GM23338 (cell line): Measurements from ENCODE around the gene PCDHGA1. TPM values are rescaled to one million over a fixed set of nuclear protein-coding genes. Genes with fewer than 3 reads are reported as not detected.

Experiments used
- ATAC-seq: fragments of 200-7000 bp; cut with Tn5 transposase; 3 replicates; pipeline ENCODE4 v1.9.1; 2020
- DNase-seq: peaks from one replicate; pipeline ENCODE4 v3.0.0-alpha.2; 2015; ENCODE audit warnings: low spot score
- H2AFZ ChIP-seq: fragments of 200-600 bp; sonication (generic); 2 replicates; pipeline ENCODE4 v1.8.0; 2016; ENCODE audit warnings: antibody characterized with exemption, mild to moderate bottlenecking, moderate library complexity
- H3F3A ChIP-seq: fragments of 200-600 bp; sonication (generic); replicated peaks from 2 replicates; pipeline ENCODE4 v1.8.0; 2017; ENCODE audit warnings: antibody characterized with exemption, mixed run types, low read depth
- H3K27ac ChIP-seq: fragments of 200-600 bp; sonication (generic); 2 replicates; pipeline ENCODE4 v1.6.1; 2016; ENCODE audit warnings: low read depth
- H3K27me3 ChIP-seq: fragments of 200-600 bp; sonication (generic); 2 replicates; pipeline ENCODE4 v1.8.0; 2016; ENCODE audit warnings: mild to moderate bottlenecking, mixed run types, moderate library complexity; ENCODE audit not compliant: insufficient read depth
- H3K36me3 ChIP-seq: fragments of 200-600 bp; sonication (generic); 2 replicates; pipeline ENCODE4 v1.8.0; 2016; ENCODE audit warnings: mild to moderate bottlenecking; ENCODE audit not compliant: insufficient read depth
- H3K4me1 ChIP-seq: fragments of 200-600 bp; sonication (generic); 2 replicates; pipeline ENCODE4 v1.8.0; 2016; ENCODE audit warnings: mild to moderate bottlenecking, moderate library complexity; ENCODE audit not compliant: insufficient read depth
- H3K4me2 ChIP-seq: fragments of 200-600 bp; sonication (generic); 2 replicates; pipeline ENCODE4 v1.7.1; 2017; ENCODE audit warnings: mixed run types
- H3K4me3 ChIP-seq: fragments of 200-600 bp; sonication (generic); 2 replicates; pipeline ENCODE4 v1.6.1; 2016; ENCODE audit warnings: mixed run types
- H3K79me2 ChIP-seq: fragments of 200-600 bp; sonication (generic); replicated peaks from 2 replicates; pipeline ENCODE4 v1.8.0; 2017; ENCODE audit warnings: mild to moderate bottlenecking; ENCODE audit not compliant: insufficient read depth
- H3K9me2 ChIP-seq: fragments of 200-600 bp; sonication (generic); 2 replicates; pipeline ENCODE4 v1.8.0; 2017; ENCODE audit not compliant: insufficient read depth
- H4K20me1 ChIP-seq: fragments of 200-600 bp; sonication (generic); replicated peaks from 2 replicates; pipeline ENCODE4 v1.8.0; 2017; ENCODE audit warnings: mild to moderate bottlenecking; ENCODE audit not compliant: insufficient read depth
- H3K27ac Mint-ChIP-seq: 2 replicates; pipeline ENCODE4 v1.8.0; 2020; ENCODE audit warnings: inconsistent platforms, mild to moderate bottlenecking, moderate library complexity, mixed read lengths
- H3K27me3 Mint-ChIP-seq: 3 replicates; pipeline ENCODE4 v1.8.0; 2022; ENCODE audit warnings: low read depth, mild to moderate bottlenecking, moderate library complexity, mixed read lengths, inconsistent platforms; ENCODE audit not compliant: insufficient read depth, poor library complexity
- H3K36me3 Mint-ChIP-seq: 3 replicates; pipeline ENCODE4 v1.8.0; 2021; ENCODE audit warnings: low read depth, mild to moderate bottlenecking, inconsistent platforms, moderate library complexity, mixed read lengths
- H3K4me1 Mint-ChIP-seq: 3 replicates; pipeline ENCODE4 v1.8.0; 2020; ENCODE audit warnings: mild to moderate bottlenecking, inconsistent platforms, mixed read lengths
- H3K4me3 Mint-ChIP-seq: 3 replicates; pipeline ENCODE4 v1.8.0; 2021; ENCODE audit warnings: moderate library complexity, mild to moderate bottlenecking, inconsistent platforms, mixed read lengths
- H3K9me3 Mint-ChIP-seq: 3 replicates; pipeline ENCODE4 v1.8.0; 2020; ENCODE audit warnings: moderate library complexity, mild to moderate bottlenecking, inconsistent platforms, mixed read lengths
- EZH2 ChIP-seq: fragments of 200-600 bp; sonication (generic); IDR thresholded peaks from one replicate; pipeline ENCODE4 v1.8.0; 2017; ENCODE audit warnings: antibody characterized with exemption, mild to moderate bottlenecking, low read depth; ENCODE audit not compliant: unreplicated experiment
- EZH2phosphoT487 ChIP-seq: fragments of 200-600 bp; sonication (generic); IDR thresholded peaks from one replicate; pipeline ENCODE4 v1.8.1; 2018; ENCODE audit warnings: antibody characterized with exemption; ENCODE audit not compliant: unreplicated experiment
- STAT1 ChIP-seq: IDR thresholded peaks from one replicate; pipeline ENCODE4 v1.6.1; 2016; ENCODE audit warnings: antibody characterized with exemption; ENCODE audit not compliant: unreplicated experiment
- polyA plus RNA-seq: library from polyadenylated mRNA; unstranded; fragments of >200 nt; fragmentation: Nextera tagmentation; extraction: Ambion mirVana; gene quantifications from 2 replicates; pipeline ENCODE4 v1.2.1, GENCODE V29; 2016
- total RNA-seq: library from RNA; depleted of rRNA; stranded (reverse); fragments of >200 nt; shearing (Covaris generic); gene quantifications from 2 replicates; pipeline ENCODE4 v1.2.3, GENCODE V29; 2014
- TF ChIP-seq, protein P1 (sequence below), 2 experiments: fragments of 200-600 bp in 1 of 2; sonication (generic) in 1 of 2; conservative IDR thresholded peaks; 2 replicates each; pipeline versions ENCODE4 v1.5.1 to v1.6.1; 2016 to 2017; ENCODE audit warnings: antibody characterized with exemption in 2 of 2, low read depth in 2 of 2, mild to moderate bottlenecking in 2 of 2, moderate library complexity in 1 of 2
- TF ChIP-seq, protein P2 (sequence below): fragments of 250-450 bp; sonication (Bioruptor Pico); IDR thresholded peaks from 2 replicates; pipeline ENCODE4 v1.5.0; 2020; ENCODE audit warnings: mild to moderate bottlenecking, moderate library complexity

PCDHGA1 gene
- total and polyA plus RNA-seq, 2 experiments from 2014 or later: 0.39 to 1.7 TPM

DNA sequence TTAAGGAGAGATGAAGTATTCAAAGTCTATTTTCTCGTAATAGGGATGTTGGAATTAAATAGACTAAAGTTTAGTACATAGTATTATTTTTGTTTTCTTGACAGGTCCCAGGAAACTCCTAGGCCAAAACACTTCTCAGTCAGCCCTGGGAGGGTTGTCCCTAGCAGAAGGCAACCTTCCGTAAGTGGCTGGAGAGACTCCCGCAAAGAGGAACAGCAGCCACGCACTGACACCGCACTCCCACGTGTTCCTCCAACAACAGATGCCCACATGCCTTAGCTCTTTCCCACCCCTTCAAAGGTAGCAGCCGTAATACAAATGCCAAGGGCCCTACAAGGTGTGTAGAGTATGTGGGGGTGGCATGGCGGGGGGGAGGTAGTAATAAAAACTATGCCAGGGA lies 187.0 kb downstream of the PCDHGA1 start:
- Histone ChIP-seq H3K4me2 (no peak overlapping the region), H3K36me3 (peaks cover 22% of the 10 kb centered on the region), H3K4me3 (no peak overlapping the region), H3F3A (no peaks in the 10 kb centered on the region), H3K9me2 (no peaks in the 10 kb centered on the region), H3K4me1 (peaks cover 9% of the 10 kb centered on the region), H2AFZ (no peak overlapping the region), H4K20me1 (peaks cover 4% of the 10 kb centered on the region), H3K27me3 (0 out of 2 replicates have a peak, but pooled peaks cover 4% of the 10 kb centered on the region), H3K27ac (no peak overlapping the region), H3K79me2 (no peaks in the 10 kb centered on the region)
- H3K4me3 Mint-ChIP-seq: no peak overlapping the region
- H3K4me1 Mint-ChIP-seq: peaks cover 26% of the 10 kb centered on the region
- peaks cover 57% of the 10 kb centered on the region for H3K36me3 Mint-ChIP-seq
- peaks cover 20% of the 10 kb centered on the region for H3K27me3 Mint-ChIP-seq
- no peak for TF ChIP-seq STAT1
- no peak for TF ChIP-seq EZH2
- TF ChIP-seq, protein P1, sequence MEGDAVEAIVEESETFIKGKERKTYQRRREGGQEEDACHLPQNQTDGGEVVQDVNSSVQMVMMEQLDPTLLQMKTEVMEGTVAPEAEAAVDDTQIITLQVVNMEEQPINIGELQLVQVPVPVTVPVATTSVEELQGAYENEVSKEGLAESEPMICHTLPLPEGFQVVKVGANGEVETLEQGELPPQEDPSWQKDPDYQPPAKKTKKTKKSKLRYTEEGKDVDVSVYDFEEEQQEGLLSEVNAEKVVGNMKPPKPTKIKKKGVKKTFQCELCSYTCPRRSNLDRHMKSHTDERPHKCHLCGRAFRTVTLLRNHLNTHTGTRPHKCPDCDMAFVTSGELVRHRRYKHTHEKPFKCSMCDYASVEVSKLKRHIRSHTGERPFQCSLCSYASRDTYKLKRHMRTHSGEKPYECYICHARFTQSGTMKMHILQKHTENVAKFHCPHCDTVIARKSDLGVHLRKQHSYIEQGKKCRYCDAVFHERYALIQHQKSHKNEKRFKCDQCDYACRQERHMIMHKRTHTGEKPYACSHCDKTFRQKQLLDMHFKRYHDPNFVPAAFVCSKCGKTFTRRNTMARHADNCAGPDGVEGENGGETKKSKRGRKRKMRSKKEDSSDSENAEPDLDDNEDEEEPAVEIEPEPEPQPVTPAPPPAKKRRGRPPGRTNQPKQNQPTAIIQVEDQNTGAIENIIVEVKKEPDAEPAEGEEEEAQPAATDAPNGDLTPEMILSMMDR (conservative IDR thresholded peaks at IDR 0.05; ENCODE audit: low read depth in 2 of 2): no peak
- TF ChIP-seq, protein P2, sequence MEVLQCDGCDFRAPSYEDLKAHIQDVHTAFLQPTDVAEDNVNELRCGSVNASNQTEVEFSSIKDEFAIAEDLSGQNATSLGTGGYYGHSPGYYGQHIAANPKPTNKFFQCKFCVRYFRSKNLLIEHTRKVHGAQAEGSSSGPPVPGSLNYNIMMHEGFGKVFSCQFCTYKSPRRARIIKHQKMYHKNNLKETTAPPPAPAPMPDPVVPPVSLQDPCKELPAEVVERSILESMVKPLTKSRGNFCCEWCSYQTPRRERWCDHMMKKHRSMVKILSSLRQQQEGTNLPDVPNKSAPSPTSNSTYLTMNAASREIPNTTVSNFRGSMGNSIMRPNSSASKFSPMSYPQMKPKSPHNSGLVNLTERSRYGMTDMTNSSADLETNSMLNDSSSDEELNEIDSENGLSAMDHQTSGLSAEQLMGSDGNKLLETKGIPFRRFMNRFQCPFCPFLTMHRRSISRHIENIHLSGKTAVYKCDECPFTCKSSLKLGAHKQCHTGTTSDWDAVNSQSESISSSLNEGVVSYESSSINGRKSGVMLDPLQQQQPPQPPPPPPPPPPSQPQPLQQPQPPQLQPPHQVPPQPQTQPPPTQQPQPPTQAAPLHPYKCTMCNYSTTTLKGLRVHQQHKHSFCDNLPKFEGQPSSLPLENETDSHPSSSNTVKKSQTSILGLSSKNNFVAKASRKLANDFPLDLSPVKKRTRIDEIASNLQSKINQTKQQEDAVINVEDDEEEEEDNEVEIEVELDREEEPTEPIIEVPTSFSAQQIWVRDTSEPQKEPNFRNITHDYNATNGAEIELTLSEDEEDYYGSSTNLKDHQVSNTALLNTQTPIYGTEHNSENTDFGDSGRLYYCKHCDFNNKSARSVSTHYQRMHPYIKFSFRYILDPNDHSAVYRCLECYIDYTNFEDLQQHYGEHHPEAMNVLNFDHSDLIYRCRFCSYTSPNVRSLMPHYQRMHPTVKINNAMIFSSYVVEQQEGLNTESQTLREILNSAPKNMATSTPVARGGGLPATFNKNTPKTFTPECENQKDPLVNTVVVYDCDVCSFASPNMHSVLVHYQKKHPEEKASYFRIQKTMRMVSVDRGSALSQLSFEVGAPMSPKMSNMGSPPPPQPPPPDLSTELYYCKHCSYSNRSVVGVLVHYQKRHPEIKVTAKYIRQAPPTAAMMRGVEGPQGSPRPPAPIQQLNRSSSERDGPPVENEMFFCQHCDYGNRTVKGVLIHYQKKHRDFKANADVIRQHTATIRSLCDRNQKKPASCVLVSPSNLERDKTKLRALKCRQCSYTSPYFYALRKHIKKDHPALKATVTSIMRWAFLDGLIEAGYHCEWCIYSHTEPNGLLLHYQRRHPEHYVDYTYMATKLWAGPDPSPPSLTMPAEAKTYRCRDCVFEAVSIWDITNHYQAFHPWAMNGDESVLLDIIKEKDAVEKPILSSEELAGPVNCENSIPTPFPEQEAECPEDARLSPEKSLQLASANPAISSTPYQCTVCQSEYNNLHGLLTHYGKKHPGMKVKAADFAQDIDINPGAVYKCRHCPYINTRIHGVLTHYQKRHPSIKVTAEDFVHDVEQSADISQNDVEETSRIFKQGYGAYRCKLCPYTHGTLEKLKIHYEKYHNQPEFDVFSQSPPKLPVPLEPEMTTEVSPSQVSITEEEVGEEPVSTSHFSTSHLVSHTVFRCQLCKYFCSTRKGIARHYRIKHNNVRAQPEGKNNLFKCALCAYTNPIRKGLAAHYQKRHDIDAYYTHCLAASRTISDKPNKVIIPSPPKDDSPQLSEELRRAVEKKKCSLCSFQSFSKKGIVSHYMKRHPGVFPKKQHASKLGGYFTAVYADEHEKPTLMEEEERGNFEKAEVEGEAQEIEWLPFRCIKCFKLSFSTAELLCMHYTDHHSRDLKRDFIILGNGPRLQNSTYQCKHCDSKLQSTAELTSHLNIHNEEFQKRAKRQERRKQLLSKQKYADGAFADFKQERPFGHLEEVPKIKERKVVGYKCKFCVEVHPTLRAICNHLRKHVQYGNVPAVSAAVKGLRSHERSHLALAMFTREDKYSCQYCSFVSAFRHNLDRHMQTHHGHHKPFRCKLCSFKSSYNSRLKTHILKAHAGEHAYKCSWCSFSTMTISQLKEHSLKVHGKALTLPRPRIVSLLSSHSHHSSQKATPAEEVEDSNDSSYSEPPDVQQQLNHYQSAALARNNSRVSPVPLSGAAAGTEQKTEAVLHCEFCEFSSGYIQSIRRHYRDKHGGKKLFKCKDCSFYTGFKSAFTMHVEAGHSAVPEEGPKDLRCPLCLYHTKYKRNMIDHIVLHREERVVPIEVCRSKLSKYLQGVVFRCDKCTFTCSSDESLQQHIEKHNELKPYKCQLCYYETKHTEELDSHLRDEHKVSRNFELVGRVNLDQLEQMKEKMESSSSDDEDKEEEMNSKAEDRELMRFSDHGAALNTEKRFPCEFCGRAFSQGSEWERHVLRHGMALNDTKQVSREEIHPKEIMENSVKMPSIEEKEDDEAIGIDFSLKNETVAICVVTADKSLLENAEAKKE (CRISPR knock-in tag): no peak
- no peak for TF ChIP-seq EZH2phosphoT487
- ATAC-seq: no peak
- H3K9me3 Mint-ChIP-seq: no peaks in the 10 kb centered on the region; the same call in 2 of the 3 replicates
- H3K27ac Mint-ChIP-seq: no peak overlapping the region
- DNase-seq: no peak
